NCI-H2107 treated with DMSO at 0.1 percent for 48 hours (cell line): ENCODE measurements around the gene MYO1G.

Experiments
- DNase-seq: peaks from one replicate; lab custom pipeline; 2025; ENCODE audit not compliant: unreplicated experiment; lab: John Stamatoyannopoulos, UW

MYO1G gene

DNA sequence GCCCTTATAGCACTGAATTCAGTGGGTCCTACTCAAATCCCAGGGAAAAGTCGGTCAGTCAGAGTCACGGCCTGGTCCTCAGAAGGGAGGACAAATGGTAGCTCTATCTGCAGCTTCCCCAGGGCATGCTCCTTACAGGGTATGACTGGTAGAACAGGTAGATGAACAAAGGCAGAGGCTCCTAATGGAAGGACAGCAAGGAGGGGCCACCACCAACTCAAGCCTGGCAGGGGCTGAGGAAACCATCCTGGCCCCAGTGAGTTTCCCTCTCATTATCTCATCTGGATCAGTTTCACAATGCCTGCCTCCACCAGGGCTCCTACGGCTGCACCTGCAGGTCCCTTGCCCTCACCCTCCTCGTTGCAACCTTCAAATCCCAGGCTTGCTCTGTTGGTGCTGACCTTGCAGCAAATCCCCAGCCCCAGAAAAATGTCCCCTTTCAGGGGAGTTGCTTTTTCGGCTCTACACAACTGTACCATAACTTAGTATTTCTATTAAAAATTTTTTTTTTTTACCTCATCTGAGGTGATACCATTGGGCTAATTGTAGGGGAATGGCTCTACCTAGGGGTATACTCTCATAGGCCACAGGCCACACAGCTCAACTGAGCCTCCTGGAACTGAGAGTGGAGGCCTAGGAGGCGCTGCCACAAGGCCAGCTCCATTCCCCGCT lies 2.4 kb upstream of the MYO1G start:
- no peak for DNase-seq

- no peak for DNase-seq
Measured at GRCh38 chr7:44980393-44981034, 1.7 kb upstream of the MYO1G start.

DNA sequence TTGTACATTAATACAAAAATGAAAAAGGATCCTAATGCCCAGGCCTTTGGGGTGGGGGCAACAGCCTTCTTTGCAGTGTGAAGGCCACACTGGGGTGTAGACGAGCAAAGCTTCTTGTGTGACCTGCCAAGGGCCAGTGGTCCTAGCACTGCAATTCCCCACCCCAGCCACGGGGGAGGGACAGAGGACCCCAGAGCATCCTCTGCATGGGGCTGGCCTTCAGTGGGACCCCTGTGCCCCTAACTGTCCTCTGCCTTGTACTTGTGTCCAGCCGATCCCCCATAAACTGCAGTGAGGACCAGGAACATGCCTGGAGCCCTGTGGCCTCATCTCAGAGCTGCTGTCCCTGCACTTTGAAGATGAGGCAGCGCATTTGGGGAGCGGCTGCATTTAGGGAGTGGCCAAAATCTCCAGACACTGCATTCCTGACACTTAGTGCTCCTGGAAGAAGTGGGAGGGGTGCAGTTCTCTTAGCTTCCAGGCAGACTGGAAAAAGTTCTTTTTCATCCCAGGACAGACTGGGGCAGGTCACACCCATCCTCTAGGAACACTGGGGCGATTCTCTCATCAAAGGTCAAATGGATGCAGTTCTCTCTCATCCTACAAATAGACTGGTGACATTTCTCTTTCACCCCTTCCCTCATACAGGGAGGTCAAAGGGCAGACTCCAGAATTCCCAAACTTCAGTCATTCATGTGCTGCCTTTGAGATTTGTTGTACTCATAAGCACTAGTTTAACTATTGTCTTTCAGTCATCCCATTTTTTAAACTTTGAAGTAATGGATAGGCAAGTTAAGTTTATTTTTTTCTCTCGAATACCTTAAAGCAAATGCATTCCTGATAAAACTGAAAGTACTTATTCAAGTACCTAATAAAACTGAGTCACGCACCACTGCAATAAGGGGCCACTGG lies 922 bp upstream of the MYO1G start:
- no peak for DNase-seq

- peak; percentile 75 for DNase-seq
Measured at GRCh38 chr7:44977959-44978335, 868 bp downstream of the MYO1G start.

GRCh38 chr7:44977304-44977958 lies 1.4 kb downstream of the MYO1G start:
- DNase-seq = no peak

DNA sequence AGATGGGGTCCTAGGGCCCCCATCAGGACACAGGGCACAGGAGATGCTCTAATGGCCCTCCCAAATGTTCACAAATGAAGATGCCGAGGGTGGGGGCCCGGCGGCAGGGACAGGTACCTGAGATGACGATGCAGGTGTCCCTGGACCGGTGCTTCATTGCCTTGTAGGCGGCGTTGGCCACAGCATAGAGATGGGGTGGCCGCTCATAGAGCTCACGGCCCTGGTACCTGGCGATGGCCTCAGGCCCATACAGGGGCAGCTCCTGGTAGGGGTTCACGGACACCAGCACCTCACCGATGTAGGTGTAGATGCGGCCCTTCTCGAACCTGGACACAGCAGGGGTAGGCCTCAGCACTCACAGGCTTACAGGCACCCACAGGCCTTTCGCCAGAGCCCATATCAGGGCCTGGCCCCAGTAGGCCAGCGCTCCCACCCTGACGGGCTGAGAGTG lies 2.0 kb downstream of the MYO1G start:
- no peak for DNase-seq

GRCh38 chr7:44976040-44976745 lies 2.6 kb downstream of the MYO1G start:
- DNase-seq = no peak

DNA sequence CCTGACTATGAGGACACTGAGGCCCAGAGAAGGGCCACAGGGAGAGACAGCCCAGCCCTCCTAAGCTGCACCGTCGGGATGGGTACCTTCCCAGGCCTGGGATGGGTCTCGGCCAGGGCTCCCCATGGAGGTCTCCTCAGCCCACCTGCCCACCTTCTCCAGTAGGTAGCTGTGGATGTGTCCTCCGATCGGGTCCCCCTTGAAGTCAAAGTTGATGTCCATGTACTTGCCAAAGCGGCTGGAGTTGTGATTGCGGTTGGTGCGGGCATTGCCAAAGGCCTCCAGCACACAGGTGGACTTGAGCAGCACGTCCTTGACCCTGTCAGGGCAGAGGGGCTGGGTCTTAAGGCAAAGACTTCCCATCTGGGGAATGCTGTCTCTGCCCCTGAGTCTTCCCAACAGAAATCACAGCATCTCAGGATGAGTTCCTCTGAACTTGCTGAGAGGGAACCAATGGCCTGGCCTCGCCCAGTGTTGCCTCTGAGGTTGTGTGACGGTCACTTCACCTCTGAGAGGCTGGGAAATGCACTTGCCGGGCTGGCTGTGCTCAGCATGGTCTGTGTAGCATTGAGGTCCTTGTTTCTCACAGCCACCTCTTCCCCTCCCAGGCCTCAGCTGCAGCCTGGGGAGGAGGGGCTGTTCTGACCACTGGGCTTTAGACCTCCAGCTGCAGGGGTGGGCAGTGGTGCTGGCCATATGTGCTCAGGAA lies 3.3 kb downstream of the MYO1G start:
- no peak for DNase-seq

DNA sequence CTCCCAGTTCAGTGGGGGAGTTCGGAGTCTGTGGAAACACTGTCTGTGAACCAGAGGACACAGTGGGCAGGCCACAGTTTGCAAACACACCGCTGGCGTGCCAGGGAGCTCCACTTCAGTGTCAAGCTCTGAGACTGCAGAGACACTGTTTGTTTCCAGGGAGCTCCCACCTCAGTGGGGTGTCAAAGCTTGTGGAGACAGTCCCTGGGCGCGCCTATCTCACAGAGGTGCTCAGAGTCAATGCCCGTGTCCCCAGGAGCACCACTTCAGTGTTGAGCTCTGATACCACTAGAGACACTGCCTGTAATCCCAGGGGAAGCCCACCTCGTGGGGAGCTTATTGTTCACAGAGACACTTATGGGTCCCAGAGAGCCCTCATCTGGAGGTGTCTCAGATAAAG lies 4.3 kb downstream of the MYO1G start:
- DNase-seq = peak; percentile 59

DNA sequence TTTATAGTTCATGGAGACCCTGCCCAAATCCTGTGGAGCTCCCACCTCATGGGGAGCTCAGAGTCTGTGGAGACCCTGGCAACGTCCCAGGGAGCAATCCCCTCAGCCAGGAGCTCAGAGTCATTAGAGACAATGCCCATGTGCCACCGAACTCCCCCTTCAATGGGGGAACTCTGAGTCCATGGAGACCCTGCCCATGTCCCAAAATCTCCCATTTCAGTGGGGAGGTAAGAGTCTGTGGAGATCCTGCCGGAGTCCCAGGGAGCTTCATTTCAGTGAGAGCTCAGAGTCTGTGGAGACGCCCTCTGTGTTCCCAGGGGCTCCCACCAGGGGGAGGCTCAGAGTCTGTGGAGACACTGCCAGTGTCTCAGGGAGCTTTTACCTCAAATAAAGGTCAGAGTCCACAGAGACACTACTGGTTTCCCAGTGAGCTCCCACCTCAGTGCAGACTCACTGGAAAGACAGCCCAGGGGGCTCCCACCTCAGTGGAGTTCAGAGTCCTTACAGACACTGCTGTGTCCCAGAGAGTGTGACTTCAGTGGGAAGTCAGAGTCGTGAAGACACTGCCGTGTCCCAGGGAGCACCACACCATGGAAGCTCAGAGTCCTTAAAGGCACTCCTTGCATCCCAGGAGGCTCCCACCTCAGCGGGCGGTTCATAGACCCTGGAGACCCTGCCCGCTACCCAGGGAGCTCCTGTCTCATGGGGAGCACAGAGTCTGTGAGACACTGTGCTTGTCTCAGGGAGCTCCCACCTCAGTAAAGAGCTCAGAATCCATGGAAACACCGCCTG lies 5.0 kb downstream of the MYO1G start:
- no peak for DNase-seq

DNA sequence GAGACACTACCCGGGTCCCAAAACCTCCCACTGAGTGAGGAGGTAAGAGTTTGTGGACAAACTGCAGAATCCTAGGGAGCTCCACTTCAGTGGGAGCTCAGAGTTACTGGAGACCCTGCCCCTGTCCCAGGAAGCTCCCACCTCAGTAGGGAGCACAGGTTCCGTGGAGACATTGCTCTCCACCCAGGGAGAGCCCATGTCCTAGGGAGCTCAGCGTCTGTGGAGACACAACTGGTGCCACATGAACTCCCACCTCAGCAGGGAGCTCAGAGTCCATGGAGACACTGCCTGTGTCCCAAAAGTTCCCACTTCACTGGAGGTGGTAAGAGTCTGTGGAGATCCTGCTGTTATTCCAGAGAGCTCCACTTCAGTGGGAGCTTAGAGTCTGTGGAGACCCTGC lies 6.3 kb downstream of the MYO1G start:
- no peak for DNase-seq

DNA sequence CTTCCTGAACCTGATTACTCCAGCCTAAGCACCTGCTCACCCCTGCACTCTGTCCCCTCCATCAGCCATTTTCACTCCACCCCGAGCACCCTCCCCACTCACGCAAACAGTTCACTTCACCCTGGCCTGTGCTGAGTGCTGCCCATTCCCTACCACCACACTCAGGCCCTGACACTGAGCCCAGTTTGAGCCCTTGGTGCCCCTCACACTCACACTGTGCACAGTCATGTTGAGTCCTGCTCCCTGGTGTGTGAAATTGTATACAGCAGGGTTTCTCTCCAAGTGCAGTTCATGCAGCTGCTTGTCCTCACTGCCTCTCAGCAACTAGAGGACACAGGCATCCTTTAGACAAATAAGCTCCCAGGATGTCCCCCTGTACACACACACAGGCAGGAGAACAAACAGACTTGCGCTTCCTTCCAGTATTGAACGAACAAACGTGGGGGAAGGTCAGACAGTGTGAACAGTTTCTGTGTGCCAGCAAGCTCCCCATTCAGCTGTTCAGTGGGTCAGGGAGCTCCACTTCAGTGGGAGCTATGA lies 6.8 kb downstream of the MYO1G start:
- peak; percentile 33 for DNase-seq

DNA sequence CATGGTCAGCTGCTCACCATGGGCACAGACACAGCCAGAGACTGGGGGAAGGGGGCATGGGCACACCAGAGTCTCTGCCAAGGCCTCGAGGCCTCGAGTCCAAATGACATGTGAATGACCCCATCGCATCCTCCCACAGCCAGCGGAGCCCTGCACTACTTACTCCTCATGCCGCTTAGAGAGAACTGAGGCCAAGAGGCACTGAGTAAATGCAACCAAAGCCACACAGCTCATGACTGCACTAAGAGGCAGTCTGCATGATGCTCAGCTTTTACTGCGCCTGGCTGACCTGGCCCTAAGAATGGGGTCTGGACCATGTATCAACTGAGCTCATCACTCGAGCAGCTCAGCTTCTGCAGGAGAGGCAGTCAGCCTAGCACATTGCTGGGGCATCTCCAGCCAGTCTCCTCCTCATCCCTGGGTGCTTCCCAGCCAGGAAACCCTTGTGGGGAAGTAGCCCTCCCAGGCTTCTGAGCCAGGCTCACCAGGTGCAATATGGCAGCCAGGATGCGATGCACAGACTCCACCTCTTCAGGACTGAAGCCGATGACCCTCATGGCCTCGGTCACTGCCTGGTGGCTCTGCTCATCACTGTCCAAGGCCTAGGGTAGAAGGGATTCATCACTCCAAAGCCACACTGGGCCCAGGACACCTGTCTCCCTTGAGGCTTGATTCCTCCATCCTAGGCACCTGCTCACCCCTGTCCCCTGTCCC lies 7.5 kb downstream of the MYO1G start:
- no peak for DNase-seq

- DNase-seq = no peak
Measured at GRCh38 chr7:44970523-44971051, 8.2 kb downstream of the MYO1G start.

DNA sequence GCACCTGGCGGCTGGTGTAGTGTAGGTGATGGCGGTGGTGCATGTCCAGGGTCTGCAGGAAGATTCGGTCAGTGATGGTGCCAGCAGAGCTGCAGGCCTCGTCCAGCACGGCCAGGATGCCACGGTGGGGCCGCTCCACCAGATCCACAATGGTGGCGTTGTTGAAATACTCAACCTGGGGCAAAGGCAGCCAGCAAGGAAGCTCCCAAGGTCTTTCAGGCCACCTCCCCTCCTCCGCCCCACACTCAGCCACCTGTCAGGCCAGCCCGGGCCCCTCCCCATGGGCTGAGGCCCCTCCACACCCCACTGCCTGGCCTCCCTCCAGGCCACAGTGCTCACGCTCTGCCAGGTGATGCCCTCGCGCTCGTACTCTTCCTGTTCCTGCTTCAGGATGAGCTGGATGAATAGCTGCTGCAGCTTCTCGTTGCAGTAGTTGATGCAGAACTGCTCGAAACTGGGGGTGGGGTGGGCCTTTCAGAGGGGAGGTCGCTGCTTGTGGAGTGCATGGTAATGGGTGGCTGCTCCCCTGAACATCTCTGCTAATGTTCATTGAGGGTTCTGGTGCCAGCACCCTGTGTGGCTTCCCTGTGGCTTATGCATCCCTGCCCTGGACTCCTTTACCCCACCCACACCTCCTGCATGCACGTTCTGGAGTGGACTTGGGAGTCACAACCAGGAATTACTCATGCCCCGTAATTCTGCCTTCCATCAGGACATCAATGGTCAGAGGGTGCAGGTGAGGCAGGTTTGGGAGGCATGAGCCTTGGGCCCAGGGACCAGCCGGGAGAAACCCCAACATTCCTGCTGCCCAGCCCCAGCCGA lies 8.9 kb downstream of the MYO1G start:
- DNase-seq = no peak

- no peak for DNase-seq
Measured at GRCh38 chr7:44969049-44969700, 9.6 kb downstream of the MYO1G start.
